ENCODE results near the gene UBXN4.
"Not testable (repeated sequence)": the region's sequence is repeated elsewhere in the genome, so short reads cannot be mapped to it uniquely, and the experiment has no call there.

The UBXN4 gene

GRCh38 chr2:135768863-135769262 is 27.2 kb downstream of the UBXN4 start:
- no peak for DNase-seq

GRCh38 chr2:135773319-135773718 is 31.7 kb downstream of the UBXN4 start:
- DNase-seq, result no peak

- DNase-seq, result no peak
Measured at GRCh38 chr2:135773917-135774316, 32.3 kb downstream of the UBXN4 start.

GRCh38 chr2:135775420-135775819 is 33.8 kb downstream of the UBXN4 start:
- DNase-seq, result no peak

DNA sequence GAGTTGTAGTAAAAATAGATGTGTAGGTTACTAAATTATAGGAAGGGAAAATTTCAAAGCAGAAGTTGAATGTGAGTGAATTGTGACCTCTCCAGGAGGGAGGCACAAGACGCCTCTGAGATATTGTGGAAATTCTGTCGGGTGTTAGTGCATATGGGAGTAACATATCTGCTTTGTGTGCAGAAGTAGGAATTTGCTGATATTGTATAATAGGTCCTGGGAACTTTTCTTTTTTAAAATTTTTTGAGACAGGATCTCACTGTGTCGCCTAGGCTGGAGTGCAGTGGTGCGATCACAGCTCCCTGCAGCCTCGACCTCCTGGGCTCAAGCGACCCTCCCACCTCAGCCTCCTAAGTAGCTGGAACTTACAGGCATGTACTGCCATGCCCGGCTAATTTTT is 34.7 kb downstream of the UBXN4 start:
- no peak for DNase-seq

DNA sequence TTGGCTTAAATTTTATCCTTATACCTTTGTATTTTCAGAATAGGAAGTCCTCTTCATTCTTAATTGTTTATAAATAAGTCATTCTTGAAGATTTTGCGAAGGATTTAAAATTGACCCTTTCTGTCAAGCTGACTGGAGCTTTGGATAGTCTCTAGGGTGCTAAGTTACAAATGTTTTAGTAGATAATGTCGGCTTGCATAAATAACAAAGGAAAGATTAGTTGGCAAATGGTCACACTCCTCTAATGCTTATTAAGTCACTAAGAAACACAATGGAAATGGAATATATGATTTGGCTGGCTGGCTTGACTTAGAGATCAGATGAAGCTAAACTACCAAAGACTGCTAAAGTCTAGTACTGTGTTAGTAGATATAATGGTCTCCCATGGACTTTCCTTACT is 40.6 kb downstream of the UBXN4 start:
- DNase-seq, result no peak

- DNase-seq, result no peak
Measured at GRCh38 chr2:135783439-135783838, 41.8 kb downstream of the UBXN4 start.

- DNase-seq, result no peak
Measured at GRCh38 chr2:135785032-135785431, 43.4 kb downstream of the UBXN4 start.

GRCh38 chr2:135786823-135787222 is 45.2 kb downstream of the UBXN4 start:
- DNase-seq, result no peak

DNA sequence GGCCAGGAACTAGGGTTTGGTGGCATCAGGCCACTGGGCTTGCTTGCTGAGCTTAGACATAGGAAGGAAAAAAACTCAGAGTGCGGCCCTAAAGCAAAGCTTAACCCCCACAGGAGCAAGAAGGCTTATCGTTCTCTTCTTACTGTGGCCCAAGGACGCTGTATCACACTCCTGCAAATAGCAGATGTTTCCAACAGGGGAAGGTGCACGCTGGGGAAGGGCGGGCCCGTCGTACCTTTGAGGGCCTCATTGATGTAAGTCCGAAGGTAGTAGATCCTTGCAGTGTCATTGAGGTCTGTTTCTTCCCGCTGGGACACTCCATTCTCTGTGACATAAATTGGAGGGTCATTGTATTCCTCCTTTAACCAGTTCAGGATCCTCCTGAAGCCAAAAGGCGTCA is 48.8 kb downstream of the UBXN4 start:
- DNase-seq, result no peak

DNA sequence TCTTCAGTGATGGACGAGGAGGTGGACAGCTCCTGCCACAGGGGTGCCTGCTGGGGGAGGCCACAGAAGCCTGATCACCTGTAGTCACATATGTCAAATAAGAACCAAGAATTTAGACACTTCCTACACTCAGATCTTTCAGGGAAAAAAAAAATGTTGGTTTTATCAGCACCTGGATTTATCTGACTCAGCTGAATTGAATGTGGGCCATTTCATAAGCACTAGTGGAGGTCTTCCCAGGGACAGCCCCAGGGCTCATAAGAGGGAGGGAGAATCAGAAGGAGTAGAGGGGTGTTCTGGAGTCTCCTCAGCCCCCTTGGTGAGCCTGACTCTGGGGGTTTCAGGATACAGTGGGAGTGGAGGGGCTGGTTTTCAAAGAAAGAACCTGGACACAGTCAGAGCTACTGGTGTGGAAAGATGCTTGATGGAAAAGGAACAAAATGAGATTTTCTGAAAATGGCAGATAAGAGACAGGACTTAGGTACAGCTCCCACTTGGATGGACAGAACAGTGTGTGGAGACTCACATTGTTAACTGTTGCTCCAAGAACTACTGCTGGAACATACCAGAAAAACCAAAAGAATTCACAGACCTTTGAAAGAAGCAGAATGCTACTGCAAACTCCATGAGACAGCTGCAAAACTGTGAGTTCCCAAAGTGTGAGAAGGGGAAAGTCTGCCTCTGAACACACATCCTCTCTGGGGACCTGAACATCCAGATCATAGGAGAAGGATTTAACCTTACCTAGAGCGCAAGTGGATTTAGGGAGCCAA is 49.9 kb downstream of the UBXN4 start:
- no peak for DNase-seq

DNA sequence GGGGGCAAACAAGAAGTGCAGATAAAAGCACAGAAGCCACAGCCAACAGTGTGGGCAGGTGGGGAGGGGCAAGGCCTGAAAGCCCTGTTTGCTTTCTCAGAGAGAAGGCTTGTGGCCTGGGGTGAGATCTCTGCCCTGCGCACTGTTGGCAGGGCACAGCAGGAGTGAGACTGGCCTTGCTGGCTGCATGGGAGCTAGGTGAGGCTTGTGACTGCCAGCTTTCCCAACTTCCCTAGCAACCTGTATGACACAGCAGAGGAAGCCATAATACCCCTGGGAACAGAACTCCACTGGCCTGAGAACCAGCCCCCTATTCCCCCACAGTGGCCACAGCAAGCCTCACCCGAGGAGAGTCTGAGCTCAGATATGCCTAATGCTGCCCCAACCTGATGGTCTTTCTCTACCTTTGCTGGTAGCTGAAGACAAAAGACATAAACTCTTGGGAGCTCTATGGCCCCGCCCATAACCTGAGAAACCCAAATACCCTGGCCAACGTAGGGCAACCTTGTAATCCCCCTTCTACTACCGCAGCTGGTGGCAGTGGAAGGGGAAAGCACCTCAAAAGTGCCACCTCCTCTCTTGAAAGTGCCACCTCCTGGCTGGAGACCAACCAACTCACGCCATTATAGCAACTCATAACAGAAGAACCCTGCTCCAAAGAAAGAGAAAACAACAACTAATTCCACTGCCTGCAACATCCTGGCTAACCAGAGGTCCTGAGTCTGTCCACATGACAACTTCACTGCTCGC is 50.9 kb downstream of the UBXN4 start:
- DNase-seq, result no peak

GRCh38 chr2:135795641-135796040 is 54.0 kb downstream of the UBXN4 start:
- DNase-seq, result not testable (repeated sequence)

DNA sequence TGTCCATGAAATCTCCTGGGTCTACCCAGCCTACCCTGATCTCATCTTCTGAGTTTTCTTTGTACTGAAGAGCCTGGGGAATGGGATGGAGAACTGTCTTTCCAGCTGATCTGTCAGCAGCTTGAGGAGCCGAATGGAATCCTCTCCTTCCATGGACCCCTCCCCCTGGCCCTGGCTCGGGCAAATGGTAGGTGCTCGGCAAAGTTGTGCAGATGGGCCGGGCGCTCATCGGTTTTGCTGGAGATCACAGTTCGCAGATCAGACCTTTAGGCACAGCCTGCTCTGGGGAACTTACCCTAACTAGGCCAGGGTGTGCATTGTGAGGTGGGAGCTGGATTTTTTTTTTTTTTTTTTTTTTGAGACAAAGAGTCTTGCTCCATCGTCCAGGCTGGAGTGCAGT is 55.0 kb downstream of the UBXN4 start:
- no peak for DNase-seq

DNA sequence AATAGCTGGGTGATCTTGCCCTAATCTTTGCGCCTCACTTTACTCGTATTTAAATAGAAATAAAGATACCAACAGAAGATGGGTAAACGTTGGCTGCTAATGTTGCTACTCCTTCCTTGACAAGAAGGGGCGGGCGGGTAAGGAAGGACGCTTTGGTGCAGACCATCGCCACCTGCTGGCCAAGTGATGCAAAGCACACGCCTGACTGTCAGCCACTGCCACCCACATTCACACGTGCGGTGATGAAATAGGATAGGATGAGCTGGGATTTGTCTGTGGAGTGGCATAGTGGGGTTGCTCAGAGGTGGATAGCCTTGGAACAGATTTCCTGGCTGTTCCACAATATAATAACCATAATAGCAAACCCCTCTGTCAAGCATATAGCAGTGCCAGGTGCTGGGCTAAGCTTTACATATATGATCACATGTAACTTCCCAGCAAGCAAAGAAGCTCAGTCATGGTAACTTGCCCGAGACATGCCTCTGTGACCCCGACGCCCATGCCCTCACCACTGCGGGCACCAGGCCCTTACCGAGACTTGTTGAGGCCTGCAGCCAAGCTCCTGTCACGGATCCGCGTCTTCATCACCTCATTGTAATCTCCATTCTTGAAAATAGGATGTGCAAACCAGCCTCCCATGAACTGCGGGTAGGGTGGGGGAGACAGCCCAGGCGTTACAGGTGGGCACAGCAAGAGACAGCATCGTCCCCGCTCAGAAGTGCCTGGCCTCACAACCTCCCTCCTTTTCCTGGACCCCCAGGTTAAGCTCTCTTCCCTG is 56.0 kb downstream of the UBXN4 start:
- DNase-seq, result no peak

GRCh38 chr2:135798275-135798705 is 56.6 kb downstream of the UBXN4 start:
- no peak for DNase-seq

DNA sequence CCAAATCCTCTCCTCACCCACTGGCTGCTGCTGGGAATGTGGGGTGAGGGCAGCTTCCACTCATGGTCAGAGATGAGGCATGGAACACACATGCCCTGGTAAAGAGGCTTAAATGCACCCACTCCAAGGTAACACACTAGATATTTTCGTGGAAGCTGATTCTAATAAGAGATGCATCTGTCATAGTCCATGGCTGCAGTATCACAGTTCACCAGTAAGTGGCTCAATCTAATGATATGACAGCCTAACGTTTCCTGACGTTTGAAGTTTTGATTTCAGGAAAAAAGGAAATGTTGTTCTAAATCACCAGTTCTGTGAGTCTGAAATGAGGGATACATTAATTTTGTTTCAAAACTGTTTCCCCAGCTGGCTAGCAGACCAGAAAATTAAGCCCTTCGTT is 57.1 kb downstream of the UBXN4 start:
- no peak for DNase-seq

GRCh38 chr2:135799738-135800137 is 58.1 kb downstream of the UBXN4 start:
- no peak for DNase-seq

GRCh38 chr2:135800513-135801460 is 59.1 kb downstream of the UBXN4 start:
- no peak for DNase-seq

GRCh38 chr2:135802350-135802749 is 60.7 kb downstream of the UBXN4 start:
- DNase-seq, result no peak

DNA sequence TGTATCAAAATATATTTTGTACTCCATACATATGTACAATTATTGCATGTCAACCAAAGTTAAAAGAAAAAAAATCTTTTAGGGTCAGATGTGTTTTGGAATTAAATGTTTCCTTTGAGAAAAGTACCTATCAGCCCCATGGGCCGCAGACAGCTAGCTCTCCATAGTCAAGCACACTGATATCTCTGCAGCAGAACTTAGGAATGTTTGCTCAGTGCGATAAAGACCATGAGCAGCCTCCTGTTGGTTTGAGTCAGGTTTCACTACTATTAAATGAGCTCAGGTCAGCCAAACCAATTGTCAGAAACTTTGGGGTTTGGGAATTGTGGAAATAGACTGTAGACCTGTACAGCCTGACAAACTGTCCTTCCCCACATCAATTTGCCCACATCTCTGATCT is 61.6 kb downstream of the UBXN4 start:
- no peak for DNase-seq

DNA sequence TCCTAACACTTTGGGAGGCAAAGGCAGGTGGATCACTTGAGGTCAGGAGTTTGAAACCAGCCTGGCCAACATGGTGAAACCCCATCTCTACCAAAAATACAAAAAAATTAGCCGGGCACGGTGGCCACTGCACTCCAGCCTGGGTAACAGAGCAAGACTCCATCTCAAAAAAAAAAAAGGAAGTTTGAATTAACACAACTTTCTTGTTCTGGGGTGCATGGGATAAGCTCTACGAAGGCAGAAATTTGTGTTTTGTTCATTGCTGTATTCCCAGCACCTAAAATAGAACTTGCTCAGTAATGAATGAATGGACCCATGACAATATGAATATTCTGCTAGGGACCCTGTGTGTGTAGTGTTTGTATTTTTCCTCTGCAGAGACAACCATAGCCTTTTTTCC is 66.2 kb downstream of the UBXN4 start:
- not testable (repeated sequence) for DNase-seq
